NT2/D1 (cell line): ENCODE data around the gene EIF3B.

Source experiments
- SUZ12 ChIP-seq: IDR thresholded peaks from 2 replicates; pipeline ENCODE4 v1.6.1; 2011; ENCODE audit not compliant: insufficient read length, insufficient read depth; ENCODE audit errors: extremely low read depth
- YY1 ChIP-seq: IDR thresholded peaks from 2 replicates; pipeline ENCODE4 v1.6.1; 2011; ENCODE audit not compliant: insufficient read length, insufficient read depth
- ZNF274 ChIP-seq: IDR thresholded peaks from 2 replicates; pipeline ENCODE4 v1.6.1; 2011; ENCODE audit warnings: mild to moderate bottlenecking, low read depth, low read length

- TF ChIP-seq ZNF274: no peak
- peak; percentile 92 for TF ChIP-seq YY1
- TF ChIP-seq SUZ12: no peak
Observed at GRCh38 chr7:2354186-2354938, at the start of gene EIF3B.
